DND-41 (cell line): ENCODE results near the gene TMEM60.

Source experiments
- ATAC-seq: fragments of 200-7000 bp; cut with Tn5 transposase; 3 replicates; pipeline ENCODE4 v1.9.1; 2021; ENCODE audit warnings: low read depth; ENCODE audit not compliant: insufficient read depth
- DNase-seq: peaks from one replicate; pipeline ENCODE4 v3.0.0-alpha.2; 2020
- H2AFZ ChIP-seq: 2 replicates; pipeline ENCODE4 v1.6.0; 2012; ENCODE audit warnings: low read depth, low read length
- H3K27ac ChIP-seq: 2 replicates; pipeline ENCODE4 v1.5.1; 2012; ENCODE audit warnings: low read length, inconsistent platforms
- H3K27me3 ChIP-seq: fragments of 200-600 bp; sonication (generic); 2 replicates; pipeline ENCODE4 v1.6.0; 2012; ENCODE audit warnings: low read length, mild to moderate bottlenecking, inconsistent platforms; ENCODE audit not compliant: insufficient read depth, poor library complexity
- H3K36me3 ChIP-seq: 2 replicates; pipeline ENCODE4 v1.5.1; 2012; ENCODE audit warnings: low read length, inconsistent platforms; ENCODE audit not compliant: insufficient read depth
- H3K4me1 ChIP-seq: 2 replicates; pipeline ENCODE4 v1.5.1; 2012; ENCODE audit warnings: mild to moderate bottlenecking, low read length; ENCODE audit not compliant: insufficient read depth
- H3K4me2 ChIP-seq: 2 replicates; pipeline ENCODE4 v1.6.0; 2012; ENCODE audit warnings: mild to moderate bottlenecking, moderate library complexity, low read length, inconsistent platforms; ENCODE audit not compliant: insufficient read depth
- H3K4me3 ChIP-seq, 2 experiments: fragments of 200-600 bp in 1 of 2; shearing (Covaris generic) in 1 of 2; 2 replicates each; pipeline ENCODE4 v1.5.1; 2012 to 2016; ENCODE audit warnings: inconsistent platforms in 2 of 2, low read length in 2 of 2, mild to moderate bottlenecking in 2 of 2, low read depth in 1 of 2, moderate library complexity in 1 of 2
- H3K79me2 ChIP-seq: 2 replicates; pipeline ENCODE4 v1.6.0; 2012; ENCODE audit warnings: low read length, inconsistent platforms; ENCODE audit not compliant: insufficient read depth
- H3K9ac ChIP-seq: 2 replicates; pipeline ENCODE4 v1.6.0; 2012; ENCODE audit warnings: low read depth, mild to moderate bottlenecking, inconsistent platforms, low read length, moderate library complexity
- H3K9me3 ChIP-seq: 2 replicates; pipeline ENCODE4 v1.5.1; 2012; ENCODE audit warnings: low read length, moderate library complexity, mild to moderate bottlenecking, inconsistent platforms; ENCODE audit not compliant: insufficient read depth, severe bottlenecking
- H4K20me1 ChIP-seq: 2 replicates; pipeline ENCODE4 v1.6.0; 2012; ENCODE audit warnings: low read length; ENCODE audit not compliant: insufficient read depth
- EZH2 ChIP-seq: IDR thresholded peaks from 3 replicates; pipeline ENCODE4 v1.6.1; 2012; ENCODE audit warnings: borderline replicate concordance, low read depth, mild to moderate bottlenecking, moderate library complexity, low read length, inconsistent platforms; ENCODE audit not compliant: severe bottlenecking
- TF ChIP-seq, protein P1 (sequence below): IDR thresholded peaks from 2 replicates; pipeline ENCODE4 v1.5.1; 2012; ENCODE audit warnings: borderline replicate concordance, low read length, moderate library complexity, mild to moderate bottlenecking; ENCODE audit not compliant: poor library complexity, severe bottlenecking; ENCODE audit errors: extremely low read depth

Gene TMEM60, protein sequence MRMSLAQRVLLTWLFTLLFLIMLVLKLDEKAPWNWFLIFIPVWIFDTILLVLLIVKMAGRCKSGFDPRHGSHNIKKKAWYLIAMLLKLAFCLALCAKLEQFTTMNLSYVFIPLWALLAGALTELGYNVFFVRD

DNA sequence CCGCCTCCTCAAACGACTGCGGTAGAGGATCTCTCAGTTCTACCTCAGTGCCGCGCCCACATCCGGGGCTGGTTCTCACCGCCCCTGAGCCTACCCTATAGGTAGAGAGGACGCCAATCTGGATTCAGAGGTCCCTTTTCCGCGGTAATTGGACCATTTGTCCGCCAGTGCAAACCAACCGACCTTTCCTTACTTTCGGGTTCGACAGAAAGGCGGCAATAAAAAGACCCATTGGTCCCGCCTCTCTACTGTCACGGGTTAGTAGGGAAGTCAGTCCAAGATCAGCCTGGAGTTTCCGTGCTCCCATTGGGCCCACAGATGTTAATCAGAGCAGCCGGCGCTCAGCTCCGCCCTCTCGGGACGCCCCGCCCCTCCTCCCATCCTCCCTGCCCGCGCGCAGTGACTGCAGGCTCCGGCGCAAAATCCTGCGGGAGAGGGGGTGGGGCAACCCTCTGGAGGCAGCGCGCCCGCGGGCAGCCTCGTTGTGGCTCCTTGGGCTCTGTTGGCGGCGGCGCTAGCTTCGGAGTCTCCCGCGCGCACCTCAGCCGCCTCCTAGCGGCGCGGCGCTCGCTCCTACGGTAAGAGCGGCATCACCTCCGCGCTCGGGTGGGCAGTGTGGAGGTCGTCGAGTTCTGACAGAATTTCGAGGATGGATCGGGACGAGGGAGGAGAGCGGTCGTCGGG, at the start of gene TMEM60, which contains the start of gene PHTF2:
TMEM60 (minus strand) TSS at position 41 of the 684 bp plus-strand sequence. CDS start 4,061 bp downstream, outside the sequence.
PHTF2 (plus strand) TSS at position 380 of the 684 bp plus-strand sequence.
- ATAC-seq (peak; percentile 89), DNase-seq (peak; percentile 98)

DNA sequence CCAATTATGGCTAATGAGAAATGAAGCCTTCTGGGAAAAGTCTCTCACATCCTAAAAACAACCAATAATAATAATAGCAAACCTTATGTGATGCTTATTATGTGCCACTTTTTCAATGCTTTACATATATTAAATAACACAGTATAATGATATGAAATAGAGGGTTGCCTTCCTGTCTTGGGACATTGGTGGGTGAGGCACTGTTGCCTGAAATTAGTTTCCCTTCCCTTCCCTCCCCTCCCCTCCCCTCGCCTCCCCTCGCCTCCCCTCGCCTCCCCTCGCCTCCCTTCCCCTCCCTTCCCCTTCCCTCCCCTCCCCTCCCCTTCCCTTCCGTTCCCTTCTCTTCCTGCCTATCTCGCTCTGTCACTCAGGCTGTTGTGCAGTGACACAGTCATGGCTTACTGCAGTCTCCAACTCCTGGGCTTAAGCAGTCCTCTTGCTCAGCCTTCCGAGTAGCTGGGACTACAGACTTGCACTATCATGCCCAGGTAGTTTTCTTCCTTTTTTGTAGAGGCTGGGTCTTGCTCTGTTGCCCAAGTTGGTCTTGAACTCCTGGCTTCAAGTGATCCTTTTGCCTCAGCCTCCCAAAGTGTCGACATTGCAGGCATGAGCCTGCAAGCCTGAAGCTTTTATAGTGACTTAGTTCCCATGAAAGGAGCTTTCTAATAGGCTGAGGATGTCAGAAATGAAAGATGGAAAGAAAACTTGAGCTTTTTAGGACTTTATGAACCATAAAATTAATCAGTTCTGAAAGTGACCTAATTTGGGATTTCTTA, 48.3 kb upstream of the TMEM60 start:
- Histone ChIP-seq H3K27ac (no peak overlapping the region), H3K36me3 (0 out of 2 replicates have a peak, but pooled peaks cover 3% of the 10 kb centered on the region), H3K9me3 (no peaks in the 10 kb centered on the region), H3K9ac (no peak overlapping the region), H3K79me2 (peaks cover 34% of the 10 kb centered on the region), H3K4me2 (no peak overlapping the region), H4K20me1 (peaks cover 2% of the 10 kb centered on the region; the same call in 1 of the 2 replicates), H3K4me1 (no peaks in the 10 kb centered on the region), H3K4me3 (no peak overlapping the region), H3K27me3 (no peaks in the 10 kb centered on the region), H2AFZ (no peak overlapping the region)
- no peak for ATAC-seq
- TF ChIP-seq EZH2: no peak
- TF ChIP-seq, protein P1, sequence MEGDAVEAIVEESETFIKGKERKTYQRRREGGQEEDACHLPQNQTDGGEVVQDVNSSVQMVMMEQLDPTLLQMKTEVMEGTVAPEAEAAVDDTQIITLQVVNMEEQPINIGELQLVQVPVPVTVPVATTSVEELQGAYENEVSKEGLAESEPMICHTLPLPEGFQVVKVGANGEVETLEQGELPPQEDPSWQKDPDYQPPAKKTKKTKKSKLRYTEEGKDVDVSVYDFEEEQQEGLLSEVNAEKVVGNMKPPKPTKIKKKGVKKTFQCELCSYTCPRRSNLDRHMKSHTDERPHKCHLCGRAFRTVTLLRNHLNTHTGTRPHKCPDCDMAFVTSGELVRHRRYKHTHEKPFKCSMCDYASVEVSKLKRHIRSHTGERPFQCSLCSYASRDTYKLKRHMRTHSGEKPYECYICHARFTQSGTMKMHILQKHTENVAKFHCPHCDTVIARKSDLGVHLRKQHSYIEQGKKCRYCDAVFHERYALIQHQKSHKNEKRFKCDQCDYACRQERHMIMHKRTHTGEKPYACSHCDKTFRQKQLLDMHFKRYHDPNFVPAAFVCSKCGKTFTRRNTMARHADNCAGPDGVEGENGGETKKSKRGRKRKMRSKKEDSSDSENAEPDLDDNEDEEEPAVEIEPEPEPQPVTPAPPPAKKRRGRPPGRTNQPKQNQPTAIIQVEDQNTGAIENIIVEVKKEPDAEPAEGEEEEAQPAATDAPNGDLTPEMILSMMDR: no peak
- DNase-seq: no peak

More for the DNA sequence above, at the start of gene TMEM60, which contains the start of gene PHTF2:
- Histone ChIP-seq H3K36me3 (peaks cover 18% of the 10 kb centered on the region), H2AFZ (peak within 1 kb of the TSS; percentile 93), H3K9ac (peak within 1 kb of the TSS; percentile 76), H3K9me3 (no peaks in the 10 kb centered on the region), H4K20me1 (peaks cover 35% of the 10 kb centered on the region; the same call in 1 of the 2 replicates), H3K4me3 (peak within 1 kb of the TSS; percentile 73 to 87), H3K27me3 (no peaks in the 10 kb centered on the region), H3K79me2 (peaks cover 94% of the 10 kb centered on the region), H3K4me2 (peak within 1 kb of the TSS; percentile 72), H3K27ac (peak within 1 kb of the TSS; percentile 93), H3K4me1 (peaks cover 67% of the 10 kb centered on the region)
- TF ChIP-seq EZH2: no peak
- TF ChIP-seq, protein P1: peak; percentile 59

DNA sequence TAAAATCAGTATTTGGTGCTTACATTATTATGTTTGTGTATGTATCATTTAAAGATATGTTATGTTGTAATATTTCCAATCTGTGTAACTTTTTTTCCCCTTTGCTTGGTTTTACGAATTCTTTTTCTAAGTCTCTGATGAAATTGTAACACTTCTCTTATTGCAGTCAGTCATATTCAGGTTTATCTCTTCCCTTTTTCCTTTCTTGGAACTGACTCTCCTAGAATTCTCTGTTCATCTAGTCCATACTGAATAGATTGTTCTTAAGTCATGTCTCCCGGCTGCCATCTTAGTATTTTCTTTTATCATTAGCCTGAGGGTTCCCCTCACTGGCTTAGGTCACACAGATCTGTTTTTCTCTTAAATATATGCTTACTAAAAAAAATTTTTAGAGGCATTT, 45.0 kb upstream of the TMEM60 start:
- H3K4me1 ChIP-seq: no peaks in the 10 kb centered on the region
- H3K27ac ChIP-seq: no peak overlapping the region
- ATAC-seq (no peak), DNase-seq (no peak)
- TF ChIP-seq EZH2: no peak
- TF ChIP-seq, protein P1: no peak
- no peak overlapping the region for H2AFZ ChIP-seq
- H3K79me2 ChIP-seq: peaks cover 33% of the 10 kb centered on the region
- H4K20me1 ChIP-seq: peaks cover 5% of the 10 kb centered on the region
- H3K36me3 ChIP-seq: 0 out of 2 replicates have a peak, but pooled peaks cover 3% of the 10 kb centered on the region
- H3K27me3 ChIP-seq: no peaks in the 10 kb centered on the region
- H3K9me3 ChIP-seq: no peaks in the 10 kb centered on the region
- no peak overlapping the region for H3K9ac ChIP-seq
- no peak overlapping the region for H3K4me3 ChIP-seq
- H3K4me2 ChIP-seq: no peak overlapping the region
